ENCODE measurements around the gene GNG11.

The GNG11 gene

DNA sequence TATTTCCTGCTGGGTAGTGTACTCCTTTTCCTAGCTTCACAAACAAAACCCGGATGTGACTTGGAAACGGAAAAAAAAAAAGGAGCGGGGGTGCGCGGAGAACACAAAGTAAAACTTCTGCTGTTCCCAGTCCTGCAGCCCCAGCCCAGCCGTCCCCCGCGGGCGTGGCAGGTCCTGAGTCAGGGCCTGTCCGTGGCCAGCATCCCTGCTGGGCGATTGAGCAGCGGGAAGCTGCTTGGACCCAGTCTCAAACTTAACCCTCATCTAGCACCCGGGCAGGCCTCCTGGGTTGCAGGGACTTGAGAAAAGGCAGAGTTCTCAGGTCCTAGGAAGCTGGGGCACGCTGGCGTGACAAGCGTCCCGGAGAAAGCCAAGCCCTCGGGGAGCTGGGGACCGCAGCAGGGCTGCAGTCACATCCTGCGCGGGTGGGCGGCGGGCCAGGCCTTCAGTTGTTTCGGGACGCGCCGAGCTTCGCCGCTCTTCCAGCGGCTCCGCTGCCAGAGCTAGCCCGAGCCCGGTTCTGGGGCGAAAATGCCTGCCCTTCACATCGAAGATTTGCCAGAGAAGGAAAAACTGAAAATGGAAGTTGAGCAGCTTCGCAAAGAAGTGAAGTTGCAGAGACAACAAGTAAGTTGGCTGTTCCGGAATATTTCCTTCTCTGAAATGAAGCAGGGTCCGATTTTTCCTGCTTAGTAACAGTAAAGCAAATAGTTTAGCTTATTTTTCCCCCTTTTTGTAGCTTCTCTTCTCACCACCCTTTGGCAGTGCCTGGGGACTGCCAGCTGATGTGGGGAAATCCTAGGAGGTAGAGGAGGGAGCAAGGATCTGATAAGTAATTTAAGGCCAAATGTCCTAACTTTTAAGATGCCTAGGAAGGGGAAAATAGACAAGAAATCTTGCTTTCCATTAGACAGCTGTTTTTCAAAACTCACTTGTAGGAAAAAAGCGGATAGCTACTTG lies at the start of gene GNG11:
TSS of gene GNG11 (plus strand) at position 129 of the 960 bp plus-strand sequence. CDS start at position 532, 403 bp downstream.
- DNase-seq (ENCODE audit: low read depth in 1 of 2, low spot score in 1 of 2) = no peak

DNA sequence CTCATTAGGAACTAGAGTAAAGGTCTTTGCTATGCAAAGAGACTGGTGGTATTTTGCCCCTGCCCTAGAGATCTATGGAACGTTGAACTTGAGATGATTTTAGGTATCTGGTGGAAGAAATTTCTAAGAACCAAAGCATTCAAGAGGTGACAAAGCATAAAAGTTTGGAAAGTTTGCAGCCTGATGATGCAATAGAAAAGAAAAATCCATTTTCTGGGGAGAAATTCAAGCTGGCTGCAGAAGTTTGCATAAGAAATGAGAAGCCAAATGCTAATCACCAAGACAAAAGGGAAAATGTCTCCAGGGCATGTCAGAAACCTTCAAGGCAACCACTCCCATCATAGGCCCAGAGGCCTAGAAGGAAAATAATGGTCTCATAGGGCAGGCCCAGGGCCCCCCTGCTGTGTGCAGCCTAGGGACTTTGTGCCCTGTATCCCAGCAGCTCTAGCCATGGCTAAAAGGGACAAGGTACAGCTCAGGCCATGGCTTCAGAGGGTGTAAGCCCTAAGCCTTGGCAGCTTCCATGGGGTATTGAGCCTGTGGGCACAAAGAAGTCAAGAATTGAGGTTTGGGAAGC lies 47.4 kb upstream of the GNG11 start:
- no peak for DNase-seq (ENCODE audit: low read depth in 1 of 2, low spot score in 1 of 2)

DNA sequence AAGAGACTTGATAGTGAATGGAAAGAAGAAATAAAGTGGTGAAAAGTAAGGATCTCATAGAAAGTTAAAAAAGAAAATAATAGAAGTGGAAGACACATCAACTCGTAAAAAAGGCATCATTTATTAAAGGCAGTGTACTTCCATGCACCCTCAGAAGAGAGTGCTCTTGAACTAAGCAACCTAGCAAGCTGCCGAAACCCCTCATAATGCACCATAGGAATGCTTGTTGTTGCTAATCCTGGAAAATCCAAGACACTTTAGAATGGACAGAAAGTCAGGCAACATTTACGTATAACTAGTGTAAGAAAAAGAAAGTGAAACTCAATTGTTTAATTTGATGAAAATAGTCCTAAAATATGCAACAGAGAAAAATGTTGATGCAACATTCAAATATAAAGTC lies 43.8 kb upstream of the GNG11 start:
- DNase-seq (ENCODE audit: low read depth in 1 of 2, low spot score in 1 of 2) = no peak

DNA sequence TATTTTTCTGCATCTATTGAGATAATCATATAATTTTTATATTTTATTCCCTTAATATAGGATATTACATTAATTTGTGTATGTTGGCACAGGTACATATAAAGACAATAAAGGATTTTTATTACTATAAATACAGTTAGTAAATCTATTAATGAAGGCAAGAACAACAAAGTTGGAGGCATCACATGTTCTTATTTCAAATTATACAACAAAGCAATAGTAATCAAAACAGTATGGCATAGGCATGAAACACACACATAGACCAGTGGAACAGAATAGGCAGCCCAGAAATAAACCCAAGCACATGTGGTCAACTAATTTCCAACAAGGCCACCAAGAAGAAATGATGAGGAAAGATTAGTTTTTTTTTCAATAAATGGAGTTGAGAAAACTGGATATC lies 42.2 kb upstream of the GNG11 start:
- DNase-seq (ENCODE audit: low read depth in 1 of 2, low spot score in 1 of 2) = no peak

DNA sequence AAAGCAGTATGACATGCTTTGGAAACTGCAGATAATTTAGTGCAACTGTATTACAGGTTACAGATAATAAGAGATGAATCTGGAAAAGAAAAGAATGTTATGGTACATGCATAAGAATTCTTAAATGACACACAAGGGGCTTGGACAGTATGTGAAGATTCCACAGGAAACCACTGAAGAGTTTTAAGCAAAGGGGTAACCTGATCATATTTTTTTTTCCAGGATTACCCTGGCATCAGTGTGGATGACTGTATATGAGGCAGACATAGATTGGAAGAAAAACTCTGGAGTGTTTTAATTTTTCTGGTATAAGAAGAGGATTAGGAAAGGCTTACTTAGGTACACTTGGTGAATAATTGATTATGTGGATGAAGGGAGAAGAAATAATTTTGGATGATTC lies 39.1 kb upstream of the GNG11 start:
- DNase-seq (ENCODE audit: low read depth in 1 of 2, low spot score in 1 of 2) = no peak

DNA sequence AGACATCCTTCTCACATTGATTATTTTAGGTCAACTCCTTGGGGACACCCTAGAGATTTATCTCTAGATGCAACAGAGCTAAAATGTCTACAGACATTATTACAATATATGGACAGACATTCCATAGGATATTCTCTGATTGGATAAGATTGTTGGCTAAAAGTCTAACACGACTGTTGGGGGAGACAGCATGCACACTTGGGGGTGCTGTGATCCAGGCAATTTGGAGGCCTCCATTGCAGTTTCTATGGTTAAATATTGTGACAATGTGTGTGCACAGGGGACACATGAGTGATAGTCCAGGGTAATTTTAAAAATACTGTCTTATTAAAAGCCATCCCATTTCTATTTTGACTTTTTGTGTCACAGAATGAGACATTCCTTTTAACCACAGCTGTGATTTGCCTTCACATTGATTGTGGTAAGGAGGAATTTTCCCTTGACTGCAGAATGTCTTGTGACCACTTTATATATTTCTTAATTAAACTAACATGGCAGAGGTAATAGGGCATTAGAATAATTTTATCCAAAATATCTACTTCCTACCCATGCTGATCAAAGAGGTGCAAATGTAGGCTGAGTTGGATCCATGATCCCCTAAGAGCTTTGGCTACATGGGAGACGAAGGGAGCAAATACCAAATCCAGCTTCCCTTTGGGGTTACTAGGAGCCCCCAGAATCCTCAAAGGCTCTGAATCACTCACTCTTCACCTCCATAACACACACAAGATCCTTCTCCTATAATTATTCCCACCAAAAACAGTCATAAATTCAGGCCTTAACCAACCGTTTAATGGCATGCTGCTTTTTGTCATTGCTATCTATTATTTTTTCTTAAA lies 38.2 kb upstream of the GNG11 start:
- DNase-seq (ENCODE audit: low read depth in 1 of 2, low spot score in 1 of 2) = no peak

DNA sequence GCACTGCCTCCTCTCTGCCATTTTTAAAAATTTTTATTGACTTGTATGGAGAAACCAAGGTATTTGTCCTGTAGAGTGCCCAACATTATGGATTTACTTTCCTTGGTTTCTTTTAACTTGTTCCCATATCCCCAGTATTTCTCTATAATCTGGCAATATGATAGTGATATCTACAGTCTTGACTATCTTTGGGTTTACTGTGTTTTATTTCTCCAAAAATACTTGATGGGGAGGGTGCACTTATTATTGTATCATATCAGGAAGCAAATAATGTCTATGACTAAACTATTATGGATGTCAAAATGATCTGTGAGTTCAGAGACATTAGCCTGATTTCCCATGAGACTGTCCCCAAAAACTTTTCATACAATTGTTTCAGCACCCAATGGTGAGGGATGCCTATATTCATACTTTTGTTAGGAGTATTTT lies 37.6 kb upstream of the GNG11 start:
- no peak for DNase-seq (ENCODE audit: low read depth in 1 of 2, low spot score in 1 of 2)

DNA sequence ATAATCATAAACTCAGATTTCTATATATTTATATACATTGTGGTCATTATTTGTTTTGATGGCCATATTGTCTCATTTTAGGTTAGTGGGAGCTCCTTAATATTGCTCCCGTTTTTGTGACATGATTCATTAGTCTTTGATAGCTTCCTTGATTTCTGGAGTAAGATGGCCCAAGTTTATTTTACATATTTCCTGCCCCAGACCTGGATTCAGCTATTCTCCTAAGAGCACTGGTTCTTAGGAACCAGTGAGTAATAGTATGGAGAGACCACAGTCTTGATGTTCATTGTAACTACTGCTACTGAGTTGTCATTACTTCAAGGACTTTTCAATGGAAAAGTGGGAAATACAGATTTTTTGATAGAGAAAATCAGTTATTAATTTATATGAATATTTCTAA lies 37.0 kb upstream of the GNG11 start:
- no peak for DNase-seq (ENCODE audit: low read depth in 1 of 2, low spot score in 1 of 2)

DNA sequence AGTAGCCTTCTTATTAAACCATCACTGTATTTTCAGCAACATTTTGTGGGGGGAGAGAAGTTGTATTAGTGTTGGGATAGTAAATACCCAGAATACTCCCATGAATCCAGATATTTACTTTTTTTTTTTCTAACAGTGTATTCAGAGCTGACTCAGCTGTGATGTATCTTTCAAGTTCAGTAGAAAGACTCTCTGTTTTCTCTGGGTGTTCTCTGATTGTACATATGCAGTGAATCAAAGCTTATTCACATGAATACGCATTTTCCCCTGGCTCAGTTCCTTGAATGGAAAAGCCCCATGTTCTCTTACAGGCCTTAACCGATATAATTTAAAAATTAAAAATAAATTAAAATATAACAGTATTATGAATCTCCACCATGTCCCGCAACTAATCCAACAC lies 32.3 kb upstream of the GNG11 start:
- DNase-seq (ENCODE audit: low read depth in 1 of 2, low spot score in 1 of 2) = no peak

DNA sequence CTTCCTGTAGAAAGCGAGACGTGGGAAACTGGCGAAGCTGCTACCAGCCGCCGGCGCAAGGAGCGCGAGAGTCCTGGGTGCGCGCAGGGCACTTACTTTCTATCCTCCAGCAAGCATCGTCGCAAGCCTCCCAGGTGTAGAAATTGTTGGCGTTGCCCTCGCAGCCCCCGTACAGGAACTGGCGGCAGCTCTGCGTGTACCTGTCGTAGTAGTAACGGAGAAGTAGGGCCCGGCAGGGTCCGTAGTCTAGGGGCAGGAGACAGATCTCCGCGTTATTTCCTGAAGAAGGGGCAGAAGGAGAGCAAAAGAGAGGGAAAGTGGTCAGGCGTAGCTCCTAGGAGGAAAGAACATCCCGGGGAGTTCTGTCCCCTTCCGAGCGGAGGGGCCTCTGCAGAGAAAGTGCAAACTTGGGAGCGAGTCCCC lies 31.5 kb upstream of the GNG11 start:
- DNase-seq (ENCODE audit: low read depth in 1 of 2, low spot score in 1 of 2) = no peak

DNA sequence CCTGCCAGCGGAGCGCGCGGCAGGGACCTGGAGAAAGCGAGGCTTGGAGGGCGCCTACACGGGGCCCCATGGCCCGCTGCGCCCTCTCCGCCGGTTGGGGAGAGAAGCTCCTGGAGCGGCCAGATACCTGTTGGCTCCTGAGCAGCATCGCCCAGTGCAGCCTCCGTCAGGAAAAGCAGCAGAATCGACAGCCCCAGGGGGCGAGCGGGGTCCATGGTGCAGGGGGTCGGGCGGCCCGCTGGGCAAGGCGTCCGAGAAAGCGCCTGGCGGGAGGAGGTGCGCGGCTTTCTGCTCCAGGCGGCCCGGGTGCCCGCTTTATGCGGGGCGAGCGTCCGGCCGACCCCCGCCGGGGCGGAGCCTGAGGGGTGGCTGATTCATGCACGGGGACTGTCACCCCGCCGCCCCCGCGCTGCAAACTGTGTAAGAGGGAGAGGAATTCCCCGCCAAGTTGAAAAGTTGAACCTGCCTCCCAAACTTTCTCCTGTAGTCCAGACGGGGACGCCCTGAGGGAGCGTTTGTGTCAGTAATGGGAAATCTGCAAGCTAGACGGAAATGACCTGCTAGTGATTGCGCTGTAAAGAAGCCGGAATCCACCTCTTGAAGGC lies 31.0 kb upstream of the GNG11 start, which contains the start of gene TFPI2:
TSS of gene TFPI2 (minus strand) at position 290 of the 605 bp plus-strand sequence. CDS start at position 215, 75 bp downstream.
- DNase-seq (ENCODE audit: low read depth in 1 of 2, low spot score in 1 of 2) = no peak

DNA sequence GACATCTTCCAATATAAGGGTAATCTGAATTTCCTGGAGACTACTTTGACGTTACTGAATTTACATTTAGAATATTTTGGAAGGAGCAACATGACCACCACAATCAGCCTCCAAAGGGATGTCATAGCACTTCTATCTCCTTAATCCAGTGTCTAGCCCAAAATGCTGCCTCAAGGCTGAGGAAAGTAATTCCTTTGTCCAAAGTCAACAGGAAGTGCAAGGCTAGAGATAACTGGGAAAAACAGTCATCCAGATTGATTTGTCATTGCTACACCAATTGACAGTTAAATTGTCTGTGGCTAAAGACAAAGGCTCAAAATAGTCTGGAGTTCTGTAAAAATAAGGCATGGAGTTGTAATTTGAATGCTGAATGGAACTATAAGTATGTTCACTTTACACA lies 27.1 kb upstream of the GNG11 start:
- DNase-seq (ENCODE audit: low read depth in 1 of 2, low spot score in 1 of 2) = no peak

DNA sequence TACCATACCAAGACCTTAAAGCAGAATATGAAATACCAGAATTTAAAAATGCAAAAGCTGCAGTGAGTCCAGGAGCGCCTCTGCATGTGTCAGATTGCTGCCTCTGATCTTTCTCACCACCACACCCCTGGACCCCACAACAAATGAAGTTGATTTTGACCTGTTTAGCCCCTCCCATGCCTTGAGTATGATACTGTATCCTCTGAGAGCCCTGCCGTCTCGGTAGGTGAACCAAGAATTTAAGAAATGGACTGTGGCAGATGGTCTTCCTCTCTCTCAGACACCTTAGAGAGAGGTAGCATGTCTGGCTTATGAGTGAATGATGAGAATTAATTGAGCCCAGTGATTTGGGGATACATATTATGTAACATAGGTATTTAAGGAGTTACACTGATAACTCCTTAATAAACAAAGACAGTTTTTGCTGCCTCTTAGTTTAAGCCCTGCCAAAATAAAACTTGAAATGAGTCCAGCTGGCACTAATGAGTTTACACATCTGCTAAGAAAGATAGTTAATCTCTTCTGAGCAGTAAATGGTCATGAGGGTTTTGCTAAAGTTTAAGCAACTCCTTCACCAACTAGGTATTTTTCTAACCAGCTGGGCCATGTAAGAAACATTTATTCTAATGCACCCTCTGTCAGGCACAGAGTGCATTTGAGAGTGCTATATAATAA lies 26.4 kb upstream of the GNG11 start:
- no peak for DNase-seq (ENCODE audit: low read depth in 1 of 2, low spot score in 1 of 2)

DNA sequence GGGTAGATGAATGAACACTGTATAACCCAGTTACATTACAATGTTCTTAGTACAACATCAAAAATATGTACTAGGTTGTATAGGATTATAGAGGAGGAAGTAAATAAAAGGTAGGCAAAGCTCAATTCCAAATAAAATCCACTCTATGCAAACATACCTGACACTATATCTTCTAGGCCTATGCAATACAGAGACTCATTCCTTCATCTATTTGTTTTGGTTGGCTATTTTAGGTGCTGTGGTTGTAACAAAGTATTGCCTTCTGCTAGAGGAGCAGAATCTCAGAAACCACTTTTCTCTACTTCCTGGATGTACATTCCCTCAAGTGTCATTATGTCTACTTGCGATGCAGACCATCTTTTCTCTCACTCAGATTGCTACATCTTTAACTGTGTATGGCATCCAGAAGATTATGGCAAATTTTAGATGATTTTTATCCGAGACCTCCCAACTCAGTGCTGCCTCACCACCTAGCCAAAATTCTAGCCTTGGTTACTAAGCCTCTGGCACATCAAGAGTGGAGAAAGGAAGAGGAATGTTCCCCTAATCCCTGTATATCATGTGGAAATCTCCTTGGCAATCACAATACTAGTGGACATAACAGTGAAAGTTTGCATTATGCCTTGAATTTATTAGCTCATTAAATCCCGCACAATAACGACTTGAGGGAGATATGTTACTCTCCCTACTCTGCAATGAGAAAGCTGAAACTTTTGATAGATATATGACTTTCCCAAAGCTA lies 25.5 kb upstream of the GNG11 start:
- DNase-seq (ENCODE audit: low read depth in 1 of 2, low spot score in 1 of 2) = no peak

DNA sequence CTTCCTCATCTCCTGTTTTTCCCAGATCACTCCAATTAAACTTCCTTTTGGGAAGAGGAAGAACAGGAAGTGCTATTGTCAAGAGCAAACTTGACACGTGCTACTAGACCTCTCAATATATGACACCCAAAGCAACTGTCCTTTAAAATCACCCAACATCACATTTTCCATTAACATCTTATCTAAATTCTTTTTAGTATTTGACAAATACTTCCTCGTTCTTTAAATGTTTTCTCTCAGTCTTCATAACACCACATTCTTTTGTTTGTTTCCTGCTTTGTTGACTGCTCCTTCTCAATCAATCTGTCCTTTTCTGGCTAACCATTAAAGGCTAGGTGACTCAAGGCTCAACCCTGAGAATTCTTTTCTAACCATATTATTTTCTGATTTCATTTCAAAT lies 23.9 kb upstream of the GNG11 start:
- no peak for DNase-seq (ENCODE audit: low read depth in 1 of 2, low spot score in 1 of 2)

DNA sequence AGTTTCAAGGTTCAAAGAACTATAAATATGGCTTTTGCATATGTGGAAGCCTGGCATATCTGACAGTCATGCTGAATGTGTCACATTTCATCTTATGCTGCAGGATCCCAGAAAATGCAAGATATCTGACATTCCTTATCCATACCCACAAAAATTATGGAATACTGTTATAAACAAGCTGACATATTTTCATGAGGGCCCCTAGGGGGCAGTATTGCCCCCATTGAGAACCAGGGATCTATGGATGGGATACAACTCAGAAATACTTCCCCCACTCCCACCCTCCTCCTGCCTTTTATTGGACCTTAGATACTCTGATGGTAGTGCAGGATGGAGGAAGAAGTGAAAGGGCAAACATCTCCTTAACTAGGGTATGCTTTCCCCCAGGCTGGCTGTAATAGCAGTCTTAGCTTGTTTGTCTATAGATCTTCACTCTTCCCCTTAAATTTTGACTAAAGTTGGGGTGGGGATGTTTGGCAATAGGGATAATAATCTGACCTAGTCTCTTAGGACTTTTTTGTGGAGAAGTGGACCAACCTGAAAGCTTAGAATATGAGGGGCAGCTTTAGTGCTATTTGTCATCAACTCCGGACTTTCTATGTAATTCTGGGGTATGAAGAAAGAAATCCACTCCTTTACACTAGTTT lies 18.6 kb upstream of the GNG11 start:
- DNase-seq (ENCODE audit: low read depth in 1 of 2, low spot score in 1 of 2) = no peak

DNA sequence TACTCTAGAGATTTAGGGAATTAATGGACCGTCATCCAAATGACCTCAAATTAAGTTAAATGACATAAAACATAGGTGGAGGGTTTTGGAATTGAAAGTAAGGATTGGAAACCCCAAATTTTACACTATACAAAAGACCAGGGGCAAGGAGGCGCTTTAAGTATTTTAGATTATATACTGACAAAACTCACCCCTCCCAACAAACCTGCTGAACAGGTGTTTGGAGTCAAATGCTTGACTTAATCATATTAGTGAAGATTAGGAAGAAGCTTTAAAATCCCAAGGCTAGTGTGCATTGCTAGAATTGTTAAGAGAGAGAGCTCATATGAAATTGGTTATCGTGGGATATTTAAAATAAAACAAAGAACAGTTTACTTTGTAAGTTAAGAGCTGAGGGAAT lies 15.3 kb upstream of the GNG11 start, which contains the start of gene GNGT1:
TSS of gene GNGT1 (plus strand) at position 301 of the 400 bp plus-strand sequence. CDS start 180 bp downstream, outside the sequence.
- DNase-seq (ENCODE audit: low read depth in 1 of 2, low spot score in 1 of 2) = no peak

DNA sequence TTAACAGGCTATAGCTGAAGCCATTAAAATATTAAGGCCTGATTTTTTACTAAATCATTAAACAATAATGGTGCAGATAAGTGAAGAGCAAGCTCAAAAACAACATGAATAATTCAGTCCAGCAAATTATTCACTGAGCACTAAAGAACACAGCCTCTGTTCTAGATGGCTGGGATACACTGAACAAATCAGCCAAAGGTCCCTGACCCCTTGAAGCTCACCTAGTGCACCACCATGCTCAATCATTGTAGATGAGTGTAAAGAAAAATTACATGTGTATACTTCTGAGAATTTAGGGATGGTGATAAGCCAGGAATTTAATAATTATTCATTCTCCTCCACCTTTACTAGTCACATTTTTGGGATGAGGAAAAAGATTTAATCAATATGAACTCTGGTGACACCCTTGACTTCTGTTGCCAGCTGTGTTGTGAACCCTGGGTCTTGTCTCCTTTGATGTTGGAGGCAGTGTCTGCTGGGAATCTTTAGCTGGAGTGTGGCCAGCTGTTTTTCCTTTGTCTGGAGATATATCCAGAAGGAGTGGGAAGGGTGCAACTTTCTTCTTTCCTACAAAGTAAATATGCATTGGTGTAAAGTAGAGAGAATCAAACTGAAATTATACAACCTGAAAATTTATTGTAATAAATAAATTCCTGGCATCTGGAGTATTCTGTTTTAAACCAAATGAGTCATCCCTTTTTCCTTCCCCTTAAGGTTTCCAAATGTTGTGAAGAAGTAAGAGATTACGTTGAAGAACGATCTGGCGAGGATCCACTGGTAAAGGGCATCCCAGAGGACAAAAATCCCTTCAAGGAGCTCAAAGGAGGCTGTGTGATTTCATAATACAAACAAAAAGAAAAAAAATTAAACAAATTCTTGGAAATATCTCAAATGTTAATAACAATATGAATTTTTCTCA lies 11.2 kb upstream of the GNG11 start:
- no peak for DNase-seq (ENCODE audit: low read depth in 1 of 2, low spot score in 1 of 2)
